Measurements from ENCODE around the gene CT47A1.

- no peak for TF ChIP-seq CTCF (IDR thresholded peaks at IDR 0.05)
- no peak for TF ChIP-seq POLR2A (IDR thresholded peaks at IDR 0.05)
Observed at GRCh38 chrX:121013897-121014455, 28.4 kb upstream of the CT47A1 start.
